ENCODE measurements around the gene HMGXB4.

HMGXB4 gene

GRCh38 chr22:35310556-35311550, 53.6 kb downstream of the HMGXB4 start:
- DNase-seq (ENCODE audit: low read depth), result no peak

- DNase-seq (ENCODE audit: low read depth), result no peak
Observed at GRCh38 chr22:35311551-35311999, 54.3 kb downstream of the HMGXB4 start.

GRCh38 chr22:35312198-35313059, 55.1 kb downstream of the HMGXB4 start:
- DNase-seq (ENCODE audit: low read depth), result no peak

GRCh38 chr22:35313311-35314121, 56.2 kb downstream of the HMGXB4 start:
- peak; percentile 85 for DNase-seq (ENCODE audit: low read depth)

- no peak for DNase-seq (ENCODE audit: low read depth)
Observed at GRCh38 chr22:35314161-35314942, 57.1 kb downstream of the HMGXB4 start.

- no peak for DNase-seq (ENCODE audit: low read depth)
Observed at GRCh38 chr22:35315141-35315854, 58.0 kb downstream of the HMGXB4 start.

GRCh38 chr22:35315855-35316745, 58.8 kb downstream of the HMGXB4 start:
- DNase-seq (ENCODE audit: low read depth), result no peak

- DNase-seq (ENCODE audit: low read depth), result no peak
Observed at GRCh38 chr22:35316751-35317150, 59.5 kb downstream of the HMGXB4 start.

GRCh38 chr22:35317680-35318290, 60.5 kb downstream of the HMGXB4 start:
- DNase-seq (ENCODE audit: low read depth), result no peak

GRCh38 chr22:35318346-35319215, 61.3 kb downstream of the HMGXB4 start:
- DNase-seq (ENCODE audit: low read depth), result no peak

GRCh38 chr22:35319244-35319985, 62.1 kb downstream of the HMGXB4 start:
- no peak for DNase-seq (ENCODE audit: low read depth)

- no peak for DNase-seq (ENCODE audit: low read depth)
Observed at GRCh38 chr22:35322126-35322525, 64.8 kb downstream of the HMGXB4 start.

GRCh38 chr22:35322893-35323292, 65.6 kb downstream of the HMGXB4 start:
- no peak for DNase-seq (ENCODE audit: low read depth)

- DNase-seq (ENCODE audit: low read depth), result no peak
Observed at GRCh38 chr22:35323305-35323704, 66.0 kb downstream of the HMGXB4 start.

GRCh38 chr22:35324067-35324466, 66.8 kb downstream of the HMGXB4 start:
- no peak for DNase-seq (ENCODE audit: low read depth)

- no peak for DNase-seq (ENCODE audit: low read depth)
Observed at GRCh38 chr22:35324762-35325161, 67.5 kb downstream of the HMGXB4 start.

- no peak for DNase-seq (ENCODE audit: low read depth)
Observed at GRCh38 chr22:35325209-35325608, 67.9 kb downstream of the HMGXB4 start.
